IMR-90 (cell line): ENCODE measurements around the gene RERE. TPM values are rescaled to one million over a fixed set of nuclear protein-coding genes. Genes with fewer than 3 reads are reported as not detected.

Source experiments
- ATAC-seq: fragments of 200-7000 bp; cut with Tn5 transposase; 2 replicates; pipeline ENCODE4 v1.9.1; 2020; ENCODE audit warnings: low read depth, mild to moderate bottlenecking, moderate library complexity
- BruUV-seq: library from RNA; stranded (reverse); fragments of 400-500 nt; replicated peaks from 2 replicates; lab custom pipeline; 2021; lab: Mats Ljungman, UMichigan
- CTCF ChIA-PET: fragments of 300-600 bp; formaldehyde crosslinking; extraction: SDS; loops from one replicate; lab custom pipeline; 2021; ENCODE audit warnings: antibody characterized with exemption; lab: Yijun Ruan, JAX
- POLR2A ChIA-PET: fragments of 300-600 bp; sonication (Branson Sonifier 250); formaldehyde crosslinking; loops from one replicate; lab custom pipeline; 2022; ENCODE audit warnings: antibody characterized with exemption; ENCODE audit not compliant: unreplicated experiment; lab: Charles Lee
- DNase-seq: peaks from one replicate; pipeline ENCODE4 v3.0.0; 2013
- H2AFZ ChIP-seq: replicated peaks from 2 replicates; pipeline ENCODE3; 2013; ENCODE audit warnings: low read length, mild to moderate bottlenecking; ENCODE audit not compliant: poor library complexity
- H2AK5ac ChIP-seq: 2 replicates; pipeline ENCODE4 v1.6.1; 2013; ENCODE audit warnings: low read depth, low read length, inconsistent platforms
- H2AK9ac ChIP-seq: replicated peaks from 2 replicates; pipeline ENCODE3; 2013; ENCODE audit warnings: mild to moderate bottlenecking, low read depth, low read length, moderate library complexity; ENCODE audit not compliant: poor library complexity
- H2BK120ac ChIP-seq: 2 replicates; pipeline ENCODE4 v1.6.1; 2013; ENCODE audit warnings: low read depth, low read length, inconsistent platforms
- H2BK15ac ChIP-seq: 3 replicates; pipeline ENCODE4 v1.6.1; 2013; ENCODE audit warnings: low read depth, low read length, inconsistent platforms
- H2BK20ac ChIP-seq: 2 replicates; pipeline ENCODE4 v1.6.1; 2013; ENCODE audit warnings: low read depth, mild to moderate bottlenecking, inconsistent platforms, low read length, moderate library complexity
- H2BK5ac ChIP-seq: 2 replicates; pipeline ENCODE4 v1.6.1; 2013; ENCODE audit warnings: mild to moderate bottlenecking, low read depth, low read length, inconsistent platforms; ENCODE audit not compliant: poor library complexity, severe bottlenecking
- H3K14ac ChIP-seq: replicated peaks from 2 replicates; pipeline ENCODE4 v1.6.1; 2013; ENCODE audit warnings: low read depth, low read length, inconsistent platforms
- H3K18ac ChIP-seq: 2 replicates; pipeline ENCODE4 v1.6.1; 2013; ENCODE audit warnings: low read depth, low read length, control low read depth
- H3K23ac ChIP-seq: 2 replicates; pipeline ENCODE4 v1.6.1; 2013; ENCODE audit warnings: low read depth, low read length, inconsistent platforms
- H3K27ac ChIP-seq: 2 replicates; pipeline ENCODE4 v1.5.1; 2013; ENCODE audit warnings: mild to moderate bottlenecking, control low read depth, low read length; ENCODE audit not compliant: insufficient read depth
- H3K27me3 ChIP-seq: 2 replicates; pipeline ENCODE4 v1.6.1; 2013; ENCODE audit warnings: low read length; ENCODE audit not compliant: control insufficient read depth, insufficient read depth
- H3K36me3 ChIP-seq: 2 replicates; pipeline ENCODE4 v1.6.1; 2013; ENCODE audit warnings: low read length, mixed read lengths; ENCODE audit not compliant: control insufficient read depth, insufficient read depth
- H3K4ac ChIP-seq: 2 replicates; pipeline ENCODE4 v1.6.1; 2013; ENCODE audit warnings: low read depth, low read length, inconsistent platforms
- H3K4me1 ChIP-seq: 2 replicates; pipeline ENCODE4 v1.6.1; 2013; ENCODE audit warnings: low read length, mixed read lengths; ENCODE audit not compliant: control insufficient read depth, insufficient read depth
- H3K4me2 ChIP-seq: 2 replicates; pipeline ENCODE4 v1.6.1; 2013; ENCODE audit warnings: low read depth, mild to moderate bottlenecking, control low read depth, low read length, moderate library complexity
- H3K4me3 ChIP-seq: 2 replicates; pipeline ENCODE4 v1.5.1; 2013; ENCODE audit warnings: low read depth, mild to moderate bottlenecking, control low read depth, low read length, moderate library complexity; ENCODE audit not compliant: insufficient read depth
- H3K56ac ChIP-seq: 2 replicates; pipeline ENCODE4 v1.6.1; 2013; ENCODE audit warnings: low read length, inconsistent platforms; ENCODE audit not compliant: insufficient read depth; ENCODE audit errors: extremely low read depth
- H3K79me1 ChIP-seq, 2 experiments: 2 replicates each; pipeline ENCODE4 v1.6.1; 2013; ENCODE audit warnings: low read length in 2 of 2, inconsistent platforms in 1 of 2, low read depth in 1 of 2
- H3K9ac ChIP-seq: 2 replicates; pipeline ENCODE4 v1.6.1; 2013; ENCODE audit warnings: low read depth, low read length, control low read depth
- H3K9me1 ChIP-seq: 2 replicates; pipeline ENCODE4 v1.6.1; 2013; ENCODE audit warnings: low read length, inconsistent platforms; ENCODE audit not compliant: insufficient read depth
- H3K9me3 ChIP-seq: 2 replicates; pipeline ENCODE4 v1.6.1; 2013; ENCODE audit warnings: low read length; ENCODE audit not compliant: control insufficient read depth, insufficient read depth
- H4K20me1 ChIP-seq: 2 replicates; pipeline ENCODE4 v1.6.1; 2013; ENCODE audit warnings: low read length, inconsistent platforms; ENCODE audit not compliant: insufficient read depth
- H4K5ac ChIP-seq: 2 replicates; pipeline ENCODE4 v1.6.1; 2013; ENCODE audit warnings: mild to moderate bottlenecking, low read depth, low read length, control low read depth
- H4K8ac ChIP-seq, 2 experiments: 2 replicates each; pipeline ENCODE4 v1.6.1; 2013; ENCODE audit warnings: low read depth in 2 of 2, low read length in 2 of 2, control low read depth in 1 of 2, inconsistent platforms in 1 of 2
- H4K91ac ChIP-seq: 2 replicates; pipeline ENCODE4 v1.6.1; 2013; ENCODE audit warnings: low read depth, low read length, inconsistent platforms; ENCODE audit not compliant: insufficient read depth
- CEBPB ChIP-seq: IDR thresholded peaks from 2 replicates; pipeline ENCODE4 v1.6.1; 2012; ENCODE audit warnings: low read depth, low read length, improper control_type of control experiment
- CTCF ChIP-seq: conservative IDR thresholded peaks from 2 replicates; pipeline ENCODE4 v1.5.1; 2012; ENCODE audit warnings: mild to moderate bottlenecking, low read depth, low read length, improper control_type of control experiment
- FOS ChIP-seq: fragments of 150-350 bp; IDR thresholded peaks from 2 replicates; pipeline ENCODE4 v1.6.1; 2016; ENCODE audit warnings: low read depth, low read length
- MXI1 ChIP-seq: IDR thresholded peaks from 2 replicates; pipeline ENCODE4 v1.6.1; 2012; ENCODE audit warnings: low read depth, mild to moderate bottlenecking, low read length, moderate library complexity, borderline replicate concordance
- POLR2A ChIP-seq: IDR thresholded peaks from 2 replicates; pipeline ENCODE4 v1.6.1; 2012; ENCODE audit warnings: mild to moderate bottlenecking, low read depth, low read length
- RCOR1 ChIP-seq: IDR thresholded peaks from 2 replicates; pipeline ENCODE4 v1.6.1; 2012; ENCODE audit warnings: mild to moderate bottlenecking, low read length, improper control_type of control experiment; ENCODE audit not compliant: insufficient replicate concordance
- RFX5 ChIP-seq: IDR thresholded peaks from 2 replicates; pipeline ENCODE4 v1.8.0; 2012; ENCODE audit warnings: low read depth, mild to moderate bottlenecking, low read length, moderate library complexity
- SMC3 ChIP-seq: fragments of 150-350 bp; IDR thresholded peaks from 2 replicates; pipeline ENCODE4 v1.6.1; 2016; ENCODE audit warnings: low read depth, mild to moderate bottlenecking, antibody characterized with exemption, low read length, moderate library complexity
- USF2 ChIP-seq: fragments of 150-350 bp; IDR thresholded peaks from 2 replicates; pipeline ENCODE4 v1.6.1; 2017; ENCODE audit warnings: mild to moderate bottlenecking, antibody characterized with exemption, low read length, low read depth
- WGBS, 2 experiments: methylation state at CpG; one replicate each; pipeline versions ENCODE4 v1.1.5 to v1.1.7; 2013; ENCODE audit warnings: missing lambda C conversion rate in 2 of 2; ENCODE audit not compliant: insufficient read length in 1 of 2; ENCODE audit errors: extremely low coverage in 2 of 2; 5-methylcytosine and 5-hydroxymethylcytosine counted together
- dilution Hi-C: fragments of 300-500 bp; cut with HindIII; formaldehyde crosslinking; loops from one replicate; pipeline ENCODE4 v1.14.3; 2018; ENCODE audit warnings: low sequenced_read_pairs; ENCODE audit not compliant: unreplicated experiment
- in situ Hi-C: fragments of 300-500 bp; cut with MboI; formaldehyde crosslinking; loops from 3 replicates; pipeline ENCODE4 v1.14.3; 2019; ENCODE audit warnings: low sequenced_read_pairs, inconsistent platforms, mixed read lengths
- intact Hi-C: fragments of 100-400 bp; cut with micrococcal nuclease; formaldehyde crosslinking; loops from 2 replicates; pipeline ENCODE4 v1.10.0; 2022
- polyA plus RNA-seq, 3 experiments: library from polyadenylated mRNA; depleted of rRNA; stranded (reverse); fragments of >200 nt; gene quantifications; 2 replicates each; pipeline ENCODE4 v1.2.3, GENCODE V29; 2012; ENCODE audit warnings: low replicate concordance in 1 of 3
- total RNA-seq: library from RNA; depleted of rRNA; stranded (reverse); fragments of >200 nt; gene quantifications from 2 replicates; pipeline ENCODE4 v1.2.3, GENCODE V29; 2012

The RERE gene
- total and polyA plus RNA-seq, 2 of the 4 experiments (the other 2 are of a cell fraction): 11.5 to 25.1 TPM

- H3K36me3 ChIP-seq: peaks cover 11% of the 10 kb centered on the region; the same call in 1 of the 2 replicates
- H3K4me1 ChIP-seq: peaks cover 8% of the 10 kb centered on the region
- H2BK20ac ChIP-seq: no peak overlapping the region
- H2AFZ ChIP-seq: no peak overlapping the region
- H2AK9ac ChIP-seq: no peak overlapping the region
- no peak overlapping the region for H4K8ac ChIP-seq
- H3K4ac ChIP-seq: no peak overlapping the region
- H2BK120ac ChIP-seq: no peak overlapping the region
- intact Hi-C loops (no loop called here), dilution Hi-C loops (no loop called here), in situ Hi-C loops (no loop called here)
- H3K9me1 ChIP-seq: peaks cover 3% of the 10 kb centered on the region; the same call in 1 of the 2 replicates
- no peak overlapping the region for H3K27ac ChIP-seq
- CTCF ChIA-PET: interaction anchor here (1.0 kb wide), 1 partner anchor 9 kb away, joined by 3 read pairs; no protein-coding TSS in a partner anchor
- H3K56ac ChIP-seq: no peak overlapping the region
- H3K27me3 ChIP-seq: no peaks in the 10 kb centered on the region
- no peak overlapping the region for H3K14ac ChIP-seq
- H2BK15ac ChIP-seq: no peak overlapping the region
- no peak overlapping the region for H3K4me3 ChIP-seq
- POLR2A ChIA-PET: no interaction called here
- H3K23ac ChIP-seq: no peak overlapping the region
- no peak overlapping the region for H4K5ac ChIP-seq
- no peak overlapping the region for H2AK5ac ChIP-seq
- BruUV-seq: no TSS peak
- no peak for TF ChIP-seq RCOR1
- no peak for TF ChIP-seq CEBPB
- TF ChIP-seq USF2: no peak
- TF ChIP-seq RFX5: no peak
- TF ChIP-seq FOS: no peak
- no peak for TF ChIP-seq MXI1
- TF ChIP-seq SMC3: no peak
- no peak for TF ChIP-seq CTCF
- no peak for TF ChIP-seq POLR2A
- ATAC-seq: no peak
- H4K91ac ChIP-seq: no peak overlapping the region
- peaks cover 16 to 44% of the 10 kb centered on the region in 2 experiments for H3K79me1 ChIP-seq
- no peak for DNase-seq
- H3K9me3 ChIP-seq: no peaks in the 10 kb centered on the region
- H3K18ac ChIP-seq: no peak overlapping the region
- no peak overlapping the region for H3K4me2 ChIP-seq
- H3K9ac ChIP-seq: no peak overlapping the region
- no peaks in the 10 kb centered on the region for H4K20me1 ChIP-seq
- WGBS, 2 experiments: no CpG with 5 or more reads among the region's 1 CpG
- H2BK5ac ChIP-seq: no peak overlapping the region
These were observed 283.5 kb downstream of the RERE start for GRCh38 chr1:8533907-8534306.
